ENCODE results near the gene CCR5.

GRCh38 chr3:46353647-46354410 lies 16.9 kb upstream of the CCR5 start, which contains the start of gene CCR2:
- TF ChIP-seq TARDBP (IDR thresholded peaks at IDR 0.05): no peak
- no peak for TF ChIP-seq FOXM1 (IDR thresholded peaks at IDR 0.05; ENCODE audit: borderline replicate concordance)
- no peak for TF ChIP-seq HDGF (IDR thresholded peaks at IDR 0.05; ENCODE audit: borderline replicate concordance)
- TF ChIP-seq FOXA1 (IDR thresholded peaks at IDR 0.05): no peak
- TF ChIP-seq L3MBTL2 (conservative IDR thresholded peaks at IDR 0.05): no peak
- TF ChIP-seq ZNF384 (IDR thresholded peaks at IDR 0.05): no peak
- no peak for TF ChIP-seq ELF4 (IDR thresholded peaks at IDR 0.05)
- TF ChIP-seq LEF1 (IDR thresholded peaks at IDR 0.05; ENCODE audit: borderline replicate concordance): no peak
- TF ChIP-seq FOXK2 (IDR thresholded peaks at IDR 0.05): no peak
- TF ChIP-seq SP1 (IDR thresholded peaks at IDR 0.05): no peak
- TF ChIP-seq NFRKB (IDR thresholded peaks at IDR 0.05): no peak
